GM12801 (cell line): ENCODE results near the gene KLK2.

Source experiments
- TF ChIP-seq, protein P1 (sequence below): IDR thresholded peaks from one replicate; pipeline ENCODE4 v1.5.1; 2011; ENCODE audit warnings: control low read depth; ENCODE audit not compliant: insufficient read length; ENCODE audit errors: extremely low read depth

The KLK2 gene

DNA sequence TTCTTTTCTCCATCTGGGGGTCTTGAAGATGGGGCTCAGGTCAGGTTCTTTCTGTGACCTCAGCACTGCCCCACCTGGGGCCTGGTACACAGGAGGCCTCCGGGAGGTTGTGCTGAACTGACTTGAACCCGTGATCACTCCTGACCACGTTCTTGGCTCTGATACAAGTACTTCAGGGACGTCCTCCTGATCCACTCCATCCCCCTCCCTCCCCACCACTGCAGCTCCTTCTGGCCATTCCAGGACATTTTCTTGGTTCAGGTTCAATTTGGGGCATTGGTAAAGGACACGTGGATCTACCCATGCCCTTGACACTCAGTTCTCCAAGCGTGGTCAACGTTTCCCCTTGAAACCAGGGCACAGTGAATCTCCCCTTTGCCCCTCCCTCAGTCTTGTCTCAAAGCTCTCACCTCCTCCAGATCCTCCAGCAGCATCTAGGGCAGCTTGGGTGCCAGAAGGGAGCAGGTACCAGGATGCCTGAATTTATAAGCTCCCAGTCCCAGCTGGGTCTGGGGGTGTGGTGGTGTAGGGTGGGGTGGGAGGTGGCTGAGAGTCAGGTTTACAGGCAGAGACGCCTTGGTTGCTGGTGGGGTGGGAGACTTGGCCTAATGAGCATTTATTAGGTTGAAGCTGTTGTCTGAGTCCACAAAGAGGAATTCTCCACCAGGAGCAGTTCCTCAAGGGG lies 40.0 kb upstream of the KLK2 start, which contains the start of gene KLK15:
Gene KLK15 (minus strand): TSS at position 458 of the 685 bp plus-strand sequence. CDS start 2,082 bp downstream, outside the sequence.
- TF ChIP-seq, protein P1, sequence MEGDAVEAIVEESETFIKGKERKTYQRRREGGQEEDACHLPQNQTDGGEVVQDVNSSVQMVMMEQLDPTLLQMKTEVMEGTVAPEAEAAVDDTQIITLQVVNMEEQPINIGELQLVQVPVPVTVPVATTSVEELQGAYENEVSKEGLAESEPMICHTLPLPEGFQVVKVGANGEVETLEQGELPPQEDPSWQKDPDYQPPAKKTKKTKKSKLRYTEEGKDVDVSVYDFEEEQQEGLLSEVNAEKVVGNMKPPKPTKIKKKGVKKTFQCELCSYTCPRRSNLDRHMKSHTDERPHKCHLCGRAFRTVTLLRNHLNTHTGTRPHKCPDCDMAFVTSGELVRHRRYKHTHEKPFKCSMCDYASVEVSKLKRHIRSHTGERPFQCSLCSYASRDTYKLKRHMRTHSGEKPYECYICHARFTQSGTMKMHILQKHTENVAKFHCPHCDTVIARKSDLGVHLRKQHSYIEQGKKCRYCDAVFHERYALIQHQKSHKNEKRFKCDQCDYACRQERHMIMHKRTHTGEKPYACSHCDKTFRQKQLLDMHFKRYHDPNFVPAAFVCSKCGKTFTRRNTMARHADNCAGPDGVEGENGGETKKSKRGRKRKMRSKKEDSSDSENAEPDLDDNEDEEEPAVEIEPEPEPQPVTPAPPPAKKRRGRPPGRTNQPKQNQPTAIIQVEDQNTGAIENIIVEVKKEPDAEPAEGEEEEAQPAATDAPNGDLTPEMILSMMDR, result no peak

DNA sequence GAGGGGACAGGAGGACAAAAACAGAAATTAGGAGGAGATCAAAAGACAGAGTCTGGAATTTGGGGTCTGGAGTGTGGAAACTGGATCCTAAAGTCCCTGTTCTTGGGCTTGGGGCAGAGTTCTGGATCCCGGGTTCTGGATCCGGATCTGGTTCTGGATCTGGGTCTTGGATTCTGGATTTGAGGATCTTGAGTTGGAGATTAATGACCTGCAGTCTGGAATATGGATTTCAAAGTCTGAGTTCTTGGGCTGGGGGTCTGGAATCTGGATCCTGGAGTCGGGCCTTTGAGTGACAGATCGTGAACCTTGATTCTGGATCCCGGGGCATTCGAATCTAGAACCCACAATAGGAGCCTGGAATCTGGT lies 39.5 kb upstream of the KLK2 start:
- TF ChIP-seq, protein P1, result no peak

DNA sequence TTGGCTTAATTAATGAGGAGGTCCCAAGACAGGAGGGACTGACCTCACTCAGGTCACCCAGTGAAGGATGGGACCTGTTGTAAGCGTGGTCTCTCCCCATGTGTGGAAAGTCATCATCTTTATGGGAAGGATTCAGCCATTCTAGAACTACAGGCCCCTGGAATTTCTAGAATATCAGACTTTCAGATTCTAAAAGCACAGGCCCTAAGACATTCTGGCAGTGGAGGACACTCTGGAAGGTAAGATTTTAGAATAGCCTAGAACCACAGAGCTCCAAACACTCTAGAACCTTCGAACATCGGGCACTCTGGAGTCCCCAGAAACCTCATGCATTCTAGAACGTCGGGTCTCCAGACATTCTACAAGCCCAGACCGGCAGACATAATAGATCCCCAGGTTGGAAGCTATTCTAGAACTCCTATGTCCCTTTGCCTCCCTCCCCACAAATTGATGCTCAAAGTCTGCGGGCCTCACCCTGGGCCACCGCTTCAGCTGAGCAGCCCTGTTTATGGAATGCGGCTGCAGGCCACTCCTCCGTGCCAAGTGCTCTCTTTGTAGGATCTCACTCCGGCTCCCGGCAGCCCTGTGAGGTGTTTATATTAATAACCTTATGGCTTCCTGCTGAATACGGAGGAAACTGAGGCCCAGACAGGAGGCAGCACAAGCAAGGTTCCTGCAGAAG lies 38.0 kb upstream of the KLK2 start:
- TF ChIP-seq, protein P1, result no peak

DNA sequence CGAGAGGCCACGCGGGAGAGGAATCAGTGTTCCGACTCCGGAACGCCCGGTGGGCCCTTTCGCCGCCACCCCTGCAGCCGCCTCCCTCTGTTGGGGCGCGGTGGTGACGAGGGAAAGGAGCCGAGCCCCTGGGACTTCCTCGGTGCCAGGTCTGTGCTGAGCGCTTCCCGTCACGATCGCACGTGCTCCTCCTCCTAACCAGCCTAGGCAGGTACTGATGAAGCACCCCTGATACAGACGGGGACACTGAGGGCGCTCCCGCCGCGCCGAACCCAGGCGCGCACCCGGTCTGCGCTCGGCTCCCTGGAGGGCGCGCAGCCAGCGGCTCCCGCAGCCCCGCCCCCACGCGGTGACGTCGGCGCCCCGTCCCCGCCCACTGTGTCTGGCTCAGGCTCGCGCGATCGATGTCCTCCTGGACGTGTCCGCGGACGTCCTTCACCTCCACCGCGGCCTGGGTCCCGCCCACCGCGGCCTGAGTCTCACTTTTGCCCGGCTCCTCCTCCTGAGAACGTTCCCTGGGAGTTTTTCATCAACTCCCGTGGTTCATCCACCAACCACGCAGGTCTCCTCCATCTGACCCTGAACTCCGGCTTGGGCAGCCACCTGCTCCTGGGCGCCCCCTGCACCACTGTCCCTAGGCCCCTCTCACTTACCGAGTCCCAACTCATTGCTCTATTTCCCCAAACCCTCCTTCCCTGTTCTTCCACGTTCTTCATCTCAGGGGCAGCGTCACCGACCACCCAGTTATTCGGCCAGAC lies 37.3 kb upstream of the KLK2 start:
- TF ChIP-seq, protein P1, result no peak

DNA sequence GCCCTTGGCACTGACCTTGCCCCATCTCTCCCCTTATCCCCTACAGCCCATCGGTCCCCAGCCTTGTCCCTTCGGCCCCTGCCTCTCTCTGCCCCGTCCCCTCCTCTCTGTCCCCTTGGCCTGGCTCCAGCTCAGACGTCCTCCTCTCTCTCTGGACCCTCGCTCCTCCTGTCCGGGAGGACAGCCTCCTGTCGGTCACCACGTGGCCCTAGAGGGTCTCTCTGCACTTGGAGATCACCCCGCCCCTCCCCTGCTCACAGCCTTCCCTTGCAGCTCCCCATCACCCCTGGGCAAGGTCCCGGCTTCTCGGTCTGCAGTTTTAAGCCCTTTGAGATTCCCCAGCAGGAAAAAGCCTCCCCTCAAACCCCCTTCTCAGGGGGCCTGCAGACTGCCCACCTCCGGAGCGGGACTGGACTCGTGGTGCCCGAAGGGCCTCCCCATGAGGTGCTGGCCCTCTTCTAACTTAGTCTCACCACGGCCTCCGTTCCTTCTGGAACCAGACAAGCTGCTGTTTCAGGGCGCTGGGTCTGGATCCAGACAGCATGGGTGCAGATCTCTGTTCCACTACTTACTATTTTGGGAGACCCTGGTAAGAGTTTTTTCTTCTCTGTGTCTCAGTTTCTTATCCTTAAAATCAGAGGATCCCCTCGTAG lies 36.6 kb upstream of the KLK2 start:
- TF ChIP-seq, protein P1, result no peak

DNA sequence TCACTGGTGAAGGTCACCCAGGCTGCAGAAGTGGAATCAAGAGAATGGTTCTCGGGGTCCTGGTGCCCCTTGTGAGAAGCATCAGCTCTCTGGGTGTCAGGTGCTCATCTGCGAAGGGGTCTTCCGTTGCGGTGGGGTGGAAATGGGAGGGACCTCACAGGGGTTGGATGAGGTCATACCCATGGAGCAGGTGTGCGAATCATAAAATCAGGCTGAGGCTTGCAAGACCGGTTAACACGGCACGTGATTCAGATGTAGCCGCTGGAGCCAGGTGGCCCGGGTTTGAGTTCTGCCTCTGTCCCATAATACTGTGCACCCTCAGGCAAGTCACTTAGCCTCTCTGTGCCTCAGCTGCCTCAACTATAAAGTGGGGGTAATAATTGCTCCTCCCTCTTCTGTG lies 35.9 kb upstream of the KLK2 start:
- TF ChIP-seq, protein P1, result no peak

DNA sequence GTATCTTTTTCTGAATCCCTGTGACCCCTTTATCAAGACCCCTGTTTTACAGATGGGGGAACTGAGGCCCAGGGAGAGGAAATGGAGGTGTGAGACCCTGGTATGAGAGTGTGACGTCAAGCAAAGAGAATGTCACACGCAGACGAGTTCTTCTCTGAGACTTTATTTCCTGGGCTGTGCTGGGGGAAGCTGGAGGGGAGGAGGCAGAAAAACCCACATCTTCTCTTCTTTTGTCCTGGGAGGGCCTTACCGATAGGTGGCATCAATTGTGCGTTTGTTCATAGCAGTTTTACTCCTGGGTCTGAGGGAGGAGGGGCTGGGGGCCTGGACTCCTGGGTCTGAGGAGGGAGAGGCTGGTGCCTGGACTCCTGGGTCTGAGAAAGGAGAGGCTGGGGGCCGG lies 35.0 kb upstream of the KLK2 start:
- TF ChIP-seq, protein P1, result no peak
